HG02852 (cell line): ENCODE data around the gene CPNE4.

Experiments
- ATAC-seq: cut with Tn5 transposase; IDR thresholded peaks from one replicate; pipeline ENCODE4 v1.9.1; 2021; ENCODE audit warnings: mild to moderate bottlenecking, moderate library complexity; ENCODE audit not compliant: unreplicated experiment

The CPNE4 gene

GRCh38 chr3:131744765-131745164 lies 290.0 kb downstream of the CPNE4 start:
- no peak for ATAC-seq

- no peak for ATAC-seq
Measured at GRCh38 chr3:131743126-131743525, 291.7 kb downstream of the CPNE4 start.

GRCh38 chr3:131739211-131739610 lies 295.6 kb downstream of the CPNE4 start:
- ATAC-seq: no peak

- no peak for ATAC-seq
Measured at GRCh38 chr3:131738095-131738494, 296.7 kb downstream of the CPNE4 start.

GRCh38 chr3:131735544-131735943 lies 299.3 kb downstream of the CPNE4 start:
- no peak for ATAC-seq

- no peak for ATAC-seq
Measured at GRCh38 chr3:131735116-131735515, 299.7 kb downstream of the CPNE4 start.

- ATAC-seq: no peak
Measured at GRCh38 chr3:131733086-131733841, 301.6 kb downstream of the CPNE4 start.

- peak; percentile 43 for ATAC-seq
Measured at GRCh38 chr3:131731709-131732108, 303.1 kb downstream of the CPNE4 start.

- ATAC-seq: no peak
Measured at GRCh38 chr3:131730581-131730980, 304.2 kb downstream of the CPNE4 start.

- ATAC-seq: no peak
Measured at GRCh38 chr3:131729643-131730017, 305.2 kb downstream of the CPNE4 start.

GRCh38 chr3:131728898-131729642 lies 305.7 kb downstream of the CPNE4 start:
- ATAC-seq: no peak

GRCh38 chr3:131725414-131725813 lies 309.4 kb downstream of the CPNE4 start:
- no peak for ATAC-seq

GRCh38 chr3:131723343-131723742 lies 311.5 kb downstream of the CPNE4 start:
- no peak for ATAC-seq

- ATAC-seq: no peak
Measured at GRCh38 chr3:131717493-131717892, 317.3 kb downstream of the CPNE4 start.

GRCh38 chr3:131716943-131717342 lies 317.9 kb downstream of the CPNE4 start:
- ATAC-seq: no peak

- no peak for ATAC-seq
Measured at GRCh38 chr3:131716007-131716406, 318.8 kb downstream of the CPNE4 start.

GRCh38 chr3:131714585-131715220 lies 320.1 kb downstream of the CPNE4 start:
- peak; percentile 89 for ATAC-seq

GRCh38 chr3:131713416-131714123 lies 321.2 kb downstream of the CPNE4 start:
- ATAC-seq: no peak

GRCh38 chr3:131712662-131713061 lies 322.2 kb downstream of the CPNE4 start:
- ATAC-seq: no peak

GRCh38 chr3:131711114-131711768 lies 323.6 kb downstream of the CPNE4 start:
- no peak for ATAC-seq

- ATAC-seq: no peak
Measured at GRCh38 chr3:131708241-131708640, 326.6 kb downstream of the CPNE4 start.
